ENCODE data around the gene TAS2R38. TPM values are rescaled to one million over a fixed set of nuclear protein-coding genes. Genes with fewer than 3 reads are reported as not detected.

TAS2R38 gene
- not detected in 2 replicates for total RNA-seq

DNA sequence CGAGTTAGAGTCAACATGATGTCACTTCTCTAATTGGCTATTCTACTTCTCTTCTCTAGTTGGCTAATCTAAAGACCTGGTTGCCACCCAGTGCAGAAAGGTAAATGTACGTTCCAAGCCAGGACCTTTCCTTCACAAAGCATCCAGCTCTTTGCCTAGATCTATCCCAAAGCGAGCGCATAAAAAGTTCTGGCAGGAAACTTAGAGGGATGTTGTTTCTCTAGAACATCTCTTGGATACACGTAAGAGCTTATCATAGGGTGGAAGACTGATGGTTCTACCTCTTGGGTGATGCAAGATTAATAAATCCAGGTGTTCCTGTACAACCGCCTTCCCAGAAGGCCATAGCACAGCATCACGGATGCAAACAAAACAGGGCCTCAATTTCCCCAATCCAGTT, at the start of gene TAS2R38:
TAS2R38 (minus strand) TSS at position 101 of the 400 bp plus-strand sequence; CDS start at position 17, 84 bp downstream.

DNA sequence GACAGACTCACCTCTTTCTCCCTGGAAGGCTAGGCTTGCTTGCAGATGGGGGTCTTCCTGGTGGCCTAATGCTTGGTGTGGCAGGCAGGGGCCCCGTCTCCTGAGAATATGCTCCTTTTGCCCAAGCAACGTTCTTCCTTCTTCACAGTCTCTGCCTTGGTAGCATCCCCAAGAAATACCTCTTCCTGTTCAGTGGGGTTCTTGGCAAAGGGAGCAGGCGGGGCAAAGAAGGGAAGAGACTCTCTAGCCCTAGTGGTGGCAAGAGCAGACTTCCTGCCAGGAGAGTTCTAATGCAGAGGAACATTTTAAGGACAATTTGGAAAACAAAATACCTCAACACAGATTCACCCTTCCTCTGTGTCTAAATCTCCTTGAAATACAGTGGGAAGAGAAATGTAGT, 26.8 kb downstream of the TAS2R38 start, which contains the start of gene CLEC5A:
CLEC5A (minus strand) TSS at position 179 of the 400 bp plus-strand sequence. CDS start 682 bp downstream, outside the sequence.

Other genes starting within 250 kb of the TAS2R38 start
- 105 and 114 TPM in 2 replicates for gene SSBP1, start 235.4 kb downstream of the TAS2R38 start, total RNA-seq
- 0.72 and 2.0 TPM in 2 replicates for gene TAS2R3, start 209.7 kb downstream of the TAS2R38 start, total RNA-seq
- gene TAS2R4, start 197.1 kb downstream of the TAS2R38 start, total RNA-seq, result 0.86 and 0.88 TPM in 2 replicates
- 0.57 and 0.66 TPM in 2 replicates for gene TAS2R5, start 183.6 kb downstream of the TAS2R38 start, total RNA-seq
- gene PRSS37, start 132.3 kb downstream of the TAS2R38 start, total RNA-seq, result not detected in 2 replicates
- gene OR9A4, start 57.4 kb downstream of the TAS2R38 start, total RNA-seq, result not detected in 2 replicates
- gene CLEC5A, start 26.8 kb downstream of the TAS2R38 start, total RNA-seq, result not detected in 2 replicates
- under 0.01 TPM in 1 of 2 replicates, not detected in the other for gene MGAM, start 22.1 kb upstream of the TAS2R38 start, total RNA-seq
- not detected in 2 replicates for gene MGAM2, start 137.9 kb upstream of the TAS2R38 start, total RNA-seq